Mucosa of descending colon (tissue), 3 donors: Measurements from ENCODE around the gene LRRIQ1. TPM values are rescaled to one million over a fixed set of nuclear protein-coding genes. Genes with fewer than 3 reads are reported as not detected.
"Not testable (repeated sequence)": the region's sequence is repeated elsewhere in the genome, so short reads cannot be mapped to it uniquely, and the experiment has no call there.

Experiments
- ATAC-seq: fragments of 200-7000 bp; cut with Tn5 transposase; one replicate; pipeline ENCODE4 v1.9.1; 2020; ENCODE audit warnings: mild to moderate bottlenecking, moderate library complexity
- DNase-seq, 3 donors: peaks; one replicate each; pipeline ENCODE4 v3.0.0-alpha.2; 2020
- H3K36me3 ChIP-seq: fragments of 200-600 bp; one replicate; pipeline ENCODE4 v1.8.0; 2021; ENCODE audit warnings: low read depth, mild to moderate bottlenecking
- H3K4me1 ChIP-seq: fragments of 200-600 bp; one replicate; pipeline ENCODE4 v1.8.0; 2021; ENCODE audit warnings: low read depth, mild to moderate bottlenecking
- H3K4me3 ChIP-seq: fragments of 200-600 bp; one replicate; pipeline ENCODE4 v1.8.0; 2021; ENCODE audit warnings: mild to moderate bottlenecking
- H3K9me3 ChIP-seq: fragments of 200-600 bp; one replicate; pipeline ENCODE4 v1.8.0; 2021; ENCODE audit warnings: mild to moderate bottlenecking
- intact Hi-C, 2 donors: fragments of 100-400 bp; cut with DNase I in 1 of 2; cut with micrococcal nuclease in 1 of 2; formaldehyde crosslinking; loops; one replicate each; pipeline versions ENCODE4 v1.11.0 to v1.11.1; 2022; cut with DNase I, micrococcal nuclease
- total RNA-seq, 3 donors: library from RNA; stranded (reverse); fragmentation: NEBNext Ultra II Directional in 2 of 3; extraction: Animal tissue kit (Norgen Biotek cat#: 25700) in 2 of 3; gene quantifications; one replicate each; pipeline versions ENCODE4 v1.2.1 to v1.2.4, GENCODE V29; 2021 to 2023
- TF ChIP-seq, protein P1 (sequence below): fragments of 200-600 bp; IDR thresholded peaks from one replicate; pipeline ENCODE4 v1.8.0; 2022; ENCODE audit warnings: antibody characterized with exemption, mild to moderate bottlenecking
- donor health status: DM: no; HTN: no; CAD: no; lungs with moderate emphysema.
- donor health status: DM: no; HTN: no; CAD: no.
- donor health status: DM: no; HTN: yes; CAD: no.

The LRRIQ1 gene
- total RNA-seq, 3 donors from 2014 or later: 0.35 TPM; not detected in 2

DNA sequence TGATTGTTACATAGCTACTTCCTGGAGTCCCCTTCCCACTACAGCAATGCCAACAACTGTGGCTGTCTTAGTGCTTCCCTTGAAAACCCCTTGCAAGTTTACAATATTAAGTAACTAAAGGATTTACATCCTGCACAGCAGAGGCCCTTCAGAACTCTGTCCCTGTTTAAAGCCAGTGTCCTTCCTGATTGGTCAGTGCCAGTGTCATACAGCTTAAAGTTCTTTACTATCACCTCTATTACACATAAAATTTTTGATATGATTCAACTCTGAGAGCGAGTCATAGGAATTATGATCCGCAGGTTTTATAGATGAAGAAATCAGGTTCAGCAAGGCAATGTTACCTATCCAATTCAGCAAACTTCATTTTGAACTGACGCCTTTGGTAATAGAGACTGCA, 152.5 kb downstream of the LRRIQ1 start:
- Histone ChIP-seq H3K9me3 (no peaks in the 10 kb centered on the region), H3K36me3 (no peaks in the 10 kb centered on the region), H3K4me3 (no peak overlapping the region), H3K4me1 (no peaks in the 10 kb centered on the region)
- intact Hi-C loops: no loop called here
- TF ChIP-seq, protein P1, sequence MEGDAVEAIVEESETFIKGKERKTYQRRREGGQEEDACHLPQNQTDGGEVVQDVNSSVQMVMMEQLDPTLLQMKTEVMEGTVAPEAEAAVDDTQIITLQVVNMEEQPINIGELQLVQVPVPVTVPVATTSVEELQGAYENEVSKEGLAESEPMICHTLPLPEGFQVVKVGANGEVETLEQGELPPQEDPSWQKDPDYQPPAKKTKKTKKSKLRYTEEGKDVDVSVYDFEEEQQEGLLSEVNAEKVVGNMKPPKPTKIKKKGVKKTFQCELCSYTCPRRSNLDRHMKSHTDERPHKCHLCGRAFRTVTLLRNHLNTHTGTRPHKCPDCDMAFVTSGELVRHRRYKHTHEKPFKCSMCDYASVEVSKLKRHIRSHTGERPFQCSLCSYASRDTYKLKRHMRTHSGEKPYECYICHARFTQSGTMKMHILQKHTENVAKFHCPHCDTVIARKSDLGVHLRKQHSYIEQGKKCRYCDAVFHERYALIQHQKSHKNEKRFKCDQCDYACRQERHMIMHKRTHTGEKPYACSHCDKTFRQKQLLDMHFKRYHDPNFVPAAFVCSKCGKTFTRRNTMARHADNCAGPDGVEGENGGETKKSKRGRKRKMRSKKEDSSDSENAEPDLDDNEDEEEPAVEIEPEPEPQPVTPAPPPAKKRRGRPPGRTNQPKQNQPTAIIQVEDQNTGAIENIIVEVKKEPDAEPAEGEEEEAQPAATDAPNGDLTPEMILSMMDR: no peak
- ATAC-seq: no peak
- DNase-seq: no peak

DNA sequence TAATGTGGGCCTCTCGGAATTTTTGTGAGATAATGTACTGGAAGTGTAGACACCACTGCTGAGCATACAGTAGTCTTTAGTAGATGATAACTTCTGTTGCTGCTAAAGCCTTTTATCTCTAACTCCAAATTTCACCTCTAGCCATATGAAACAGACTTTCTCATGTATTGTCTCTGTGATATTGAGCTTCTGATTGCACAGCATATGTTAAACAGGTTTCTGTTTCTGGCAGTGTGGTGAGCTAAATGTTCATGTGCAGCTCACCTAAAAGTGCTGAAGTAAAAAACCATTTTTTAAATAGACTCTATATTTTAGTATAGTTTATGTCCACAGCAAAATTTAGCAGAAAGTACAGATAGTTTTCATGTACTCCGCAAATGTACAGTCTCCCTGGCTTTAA, 154.6 kb downstream of the LRRIQ1 start:
- intact Hi-C loops: no loop called here
- DNase-seq: no peak
- no peaks in the 10 kb centered on the region for H3K4me1 ChIP-seq

DNA sequence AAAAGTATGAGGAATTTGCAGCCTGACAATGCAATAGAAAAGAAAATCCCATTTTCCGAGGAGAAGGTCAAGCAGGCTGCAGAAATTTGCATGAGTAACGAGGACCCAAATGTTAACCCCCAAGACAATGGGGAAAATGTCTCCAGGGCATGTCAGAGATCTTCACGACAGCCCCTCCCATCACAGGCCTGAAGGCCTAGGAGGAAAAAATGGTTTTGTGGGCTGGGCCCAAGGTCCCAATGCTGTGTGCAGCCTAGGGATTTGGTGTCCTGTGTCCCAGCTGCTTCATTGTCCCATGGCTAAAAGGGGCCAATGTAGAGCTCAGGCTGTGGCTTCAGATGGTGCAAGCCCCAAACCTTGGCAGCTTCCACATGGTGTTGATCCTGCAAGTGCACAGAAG, 167.7 kb downstream of the LRRIQ1 start:
- H3K4me1 ChIP-seq, H3K36me3 ChIP-seq, ATAC-seq, H3K4me3 ChIP-seq, DNase-seq, H3K9me3 ChIP-seq, intact Hi-C loops: not testable (repeated sequence)

More for the DNA sequence above, 154.6 kb downstream of the LRRIQ1 start:
- H3K4me3 ChIP-seq: no peak overlapping the region
- ATAC-seq: no peak
- H3K36me3 ChIP-seq: no peaks in the 10 kb centered on the region
- TF ChIP-seq, protein P1: no peak
- no peaks in the 10 kb centered on the region for H3K9me3 ChIP-seq

DNA sequence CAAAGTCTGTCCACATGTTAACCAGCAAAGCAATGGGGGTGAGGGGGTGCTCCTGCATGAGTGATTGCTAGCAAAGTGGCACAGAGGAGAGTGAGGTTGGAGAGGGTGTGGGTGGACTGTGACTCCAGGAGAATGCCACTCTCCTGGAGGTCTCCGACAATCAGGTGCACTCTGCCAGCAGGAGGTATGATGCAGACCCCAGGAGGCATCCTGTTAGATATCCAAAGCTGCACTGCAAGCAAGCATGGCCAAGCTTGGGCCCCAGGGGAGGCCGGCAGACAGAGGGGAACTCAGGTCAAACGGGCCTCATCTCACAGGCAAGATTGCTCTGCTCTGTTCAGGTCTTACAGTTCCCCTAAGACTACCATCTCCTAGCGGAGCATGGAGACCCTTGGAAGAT, 170.4 kb downstream of the LRRIQ1 start:
- intact Hi-C loops: no loop called here
- DNase-seq (no peak), ATAC-seq (no peak)
- TF ChIP-seq, protein P1: no peak
- Histone ChIP-seq H3K4me3 (no peak overlapping the region), H3K4me1 (no peaks in the 10 kb centered on the region), H3K36me3 (no peaks in the 10 kb centered on the region), H3K9me3 (peaks cover 8% of the 10 kb centered on the region)

DNA sequence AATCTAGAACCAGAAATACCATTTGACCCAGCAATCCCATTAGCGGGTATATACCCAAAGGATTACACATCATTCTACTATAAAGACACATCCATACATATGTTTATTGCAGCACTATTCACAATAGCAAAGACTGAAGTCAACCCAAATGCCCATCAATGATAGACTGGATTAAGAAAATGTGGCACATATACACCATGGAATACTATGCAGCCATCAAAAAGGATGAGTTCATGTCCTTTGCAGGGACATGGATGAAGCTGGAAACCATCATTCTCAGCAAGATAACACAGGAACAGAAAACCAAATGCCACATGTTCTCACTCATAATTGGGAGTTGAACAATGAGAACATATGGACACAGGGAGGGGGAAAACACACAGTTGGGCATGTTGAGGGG, 188.2 kb downstream of the LRRIQ1 start:
- DNase-seq, intact Hi-C loops, H3K4me3 ChIP-seq, ATAC-seq, H3K9me3 ChIP-seq, H3K4me1 ChIP-seq, H3K36me3 ChIP-seq: not testable (repeated sequence)

DNA sequence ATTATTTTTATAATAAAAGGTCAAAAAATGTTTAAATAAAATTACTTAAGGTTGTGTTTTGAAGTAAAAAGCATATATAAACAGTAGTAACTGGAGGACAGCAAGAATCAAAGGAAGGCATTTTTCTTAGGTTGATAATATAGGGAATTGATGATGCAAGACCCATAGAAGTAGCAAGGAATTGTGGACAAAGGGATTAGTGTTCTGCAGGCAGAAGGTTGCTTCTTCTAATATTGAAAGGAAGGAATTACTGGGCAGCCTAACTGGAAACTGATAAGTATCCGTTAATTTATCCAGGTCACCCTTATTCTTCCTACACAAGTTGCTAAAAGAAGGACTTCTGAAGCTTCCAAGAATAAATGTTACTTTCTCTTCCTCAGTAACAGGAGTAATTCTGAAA, 189.3 kb downstream of the LRRIQ1 start:
- TF ChIP-seq, protein P1: no peak
- intact Hi-C loops: no loop called here
- Histone ChIP-seq H3K4me1 (no peaks in the 10 kb centered on the region), H3K36me3 (no peaks in the 10 kb centered on the region), H3K9me3 (no peaks in the 10 kb centered on the region), H3K4me3 (no peak overlapping the region)
- DNase-seq (no peak), ATAC-seq (no peak)

DNA sequence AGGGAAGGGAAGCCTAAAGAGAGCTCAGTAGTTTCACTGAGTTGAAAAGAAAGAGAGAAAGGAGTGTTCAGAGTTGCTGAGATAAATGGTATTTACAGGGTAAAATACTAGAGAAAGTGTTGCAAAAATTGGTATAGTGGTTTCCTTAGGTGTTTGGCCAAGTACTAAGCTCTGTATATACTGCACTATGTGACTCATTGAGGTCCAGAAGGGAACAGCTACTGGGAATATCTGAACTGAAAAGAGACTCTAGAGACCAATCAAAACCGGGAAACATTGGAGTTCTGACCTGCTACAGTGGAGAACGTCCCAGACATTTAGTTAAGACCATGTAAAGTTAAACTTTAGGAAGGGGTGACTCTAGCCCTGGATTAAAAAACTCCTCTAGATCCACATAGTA, 201.2 kb downstream of the LRRIQ1 start:
- intact Hi-C loops: no loop called here
- H3K4me3 ChIP-seq: no peak overlapping the region
- no peaks in the 10 kb centered on the region for H3K9me3 ChIP-seq
- ATAC-seq (no peak), DNase-seq (no peak)
- TF ChIP-seq, protein P1: no peak
- H3K4me1 ChIP-seq: no peaks in the 10 kb centered on the region
- H3K36me3 ChIP-seq: no peaks in the 10 kb centered on the region
